CD14-positive monocyte (primary cell): ENCODE data around the gene SLCO2B1. TPM values are rescaled to one million over a fixed set of nuclear protein-coding genes. Genes with fewer than 3 reads are reported as not detected.

Source experiments
- DNase-seq, 3 donors: peaks; one replicate each; pipeline ENCODE4 v3.0.0-alpha.2; 2011 to 2022
- H2AFZ ChIP-seq: 2 replicates; pipeline ENCODE4 v1.6.0; 2012; ENCODE audit warnings: mild to moderate bottlenecking, low read depth, low read length, inconsistent platforms; ENCODE audit not compliant: insufficient read depth, poor library complexity, severe bottlenecking
- H3K27ac ChIP-seq, 2 donors: 1 replicate in 1 of 2; 2 replicates in 1 of 2; pipeline ENCODE4 v1.5.1; 2012 to 2013; ENCODE audit warnings: low read length in 2 of 2, control low read depth in 1 of 2, inconsistent platforms in 1 of 2, low read depth in 1 of 2, mild to moderate bottlenecking in 1 of 2
- H3K27me3 ChIP-seq, 2 donors: one replicate each; pipeline versions ENCODE4 v1.6.0 to v1.6.1; 2011 to 2013; ENCODE audit warnings: low read length in 2 of 2; ENCODE audit not compliant: control insufficient read depth in 2 of 2, insufficient read depth in 2 of 2
- H3K36me3 ChIP-seq, 2 donors: replicated peaks in 1 of 2; 1 replicate in 1 of 2; 2 replicates in 1 of 2; pipeline versions ENCODE4 v1.5.1 to v1.6.1; 2012 to 2013; ENCODE audit warnings: low read length in 2 of 2, control low read depth in 1 of 2, inconsistent platforms in 1 of 2, mild to moderate bottlenecking in 1 of 2; ENCODE audit not compliant: insufficient read depth in 2 of 2, control insufficient read depth in 1 of 2
- H3K4me1 ChIP-seq, 2 donors: 1 replicate in 1 of 2; 2 replicates in 1 of 2; pipeline versions ENCODE4 v1.5.1 to v1.6.1; 2012 to 2013; ENCODE audit warnings: low read length in 2 of 2, control low read depth in 1 of 2, inconsistent platforms in 1 of 2, mild to moderate bottlenecking in 1 of 2, moderate library complexity in 1 of 2; ENCODE audit not compliant: insufficient read depth in 2 of 2, control insufficient read depth in 1 of 2
- H3K4me2 ChIP-seq: replicated peaks from 2 replicates; pipeline ENCODE3; 2012; ENCODE audit warnings: low read length, moderate library complexity, mild to moderate bottlenecking; ENCODE audit not compliant: poor library complexity, severe bottlenecking; ENCODE audit errors: extremely low read depth
- H3K4me3 ChIP-seq, 3 experiments: fragments of 200-600 bp in 1 of 3; sonication (generic) in 1 of 3; replicated peaks in 1 of 3; 1 replicate in 2 of 3; 2 replicates in 1 of 3; pipeline ENCODE4 v1.5.1; 2011 to 2013; ENCODE audit warnings: low read length in 3 of 3, mild to moderate bottlenecking in 3 of 3, control low read depth in 2 of 3, low read depth in 2 of 3, inconsistent platforms in 1 of 3, moderate library complexity in 1 of 3
- H3K79me2 ChIP-seq: 2 replicates; pipeline ENCODE4 v1.6.0; 2012; ENCODE audit warnings: mild to moderate bottlenecking, control low read depth, inconsistent platforms, low read length, moderate library complexity; ENCODE audit not compliant: insufficient read depth
- H3K9ac ChIP-seq: 2 replicates; pipeline ENCODE4 v1.6.0; 2017; ENCODE audit warnings: low read length, mild to moderate bottlenecking; ENCODE audit not compliant: insufficient read depth, poor library complexity, severe bottlenecking
- H3K9me3 ChIP-seq, 2 donors: replicated peaks in 1 of 2; 1 replicate in 1 of 2; 2 replicates in 1 of 2; pipeline versions ENCODE4 v1.5.1 to v1.6.1; 2012 to 2013; ENCODE audit warnings: low read length in 2 of 2, control low read depth in 1 of 2; ENCODE audit not compliant: control insufficient read depth in 1 of 2, insufficient read depth in 1 of 2
- H4K20me1 ChIP-seq: 2 replicates; pipeline ENCODE4 v1.6.0; 2012; ENCODE audit warnings: mild to moderate bottlenecking, low read length, control low read depth, moderate library complexity; ENCODE audit not compliant: insufficient read depth
- H3K27ac Mint-ChIP-seq, 7 donors: one replicate each; pipeline ENCODE4 v1.8.0; 2020; ENCODE audit warnings: mild to moderate bottlenecking in 7 of 7, mixed read lengths in 7 of 7, moderate library complexity in 6 of 7, inconsistent platforms in 2 of 7
- H3K27me3 Mint-ChIP-seq, 3 donors: one replicate each; pipeline ENCODE4 v1.8.0; 2021 to 2022; ENCODE audit warnings: low read depth in 3 of 3, mild to moderate bottlenecking in 3 of 3, mixed read lengths in 3 of 3, moderate library complexity in 3 of 3, inconsistent platforms in 1 of 3
- H3K36me3 Mint-ChIP-seq, 2 donors: one replicate each; pipeline ENCODE4 v1.8.0; 2020; ENCODE audit warnings: mixed read lengths in 2 of 2, inconsistent platforms in 1 of 2, mild to moderate bottlenecking in 1 of 2
- H3K4me1 Mint-ChIP-seq: one replicate; pipeline ENCODE4 v1.8.0; 2020; ENCODE audit warnings: mild to moderate bottlenecking, mixed read lengths
- H3K4me3 Mint-ChIP-seq, 2 donors: one replicate each; pipeline ENCODE4 v1.8.0; 2020; ENCODE audit warnings: mild to moderate bottlenecking in 2 of 2, mixed read lengths in 2 of 2, moderate library complexity in 1 of 2
- H3K9me3 Mint-ChIP-seq, 7 donors: one replicate each; pipeline ENCODE4 v1.8.0; 2020 to 2022; ENCODE audit warnings: mixed read lengths in 7 of 7, mild to moderate bottlenecking in 6 of 7, moderate library complexity in 6 of 7, inconsistent platforms in 2 of 7
- WGBS: methylation state at CpG from one replicate; pipeline ENCODE4 v1.1.5; 2013; ENCODE audit warnings: missing lambda C conversion rate; ENCODE audit not compliant: insufficient coverage; 5-methylcytosine and 5-hydroxymethylcytosine counted together
- intact Hi-C, 2 donors: fragments of 100-400 bp; cut with micrococcal nuclease; formaldehyde crosslinking; loops; one replicate each; pipeline versions ENCODE4 v1.15.0 to v1.15.1; 2023
- polyA plus RNA-seq, 3 donors: library from polyadenylated mRNA; depleted of rRNA in 1 of 3; unstranded in 2 of 3; stranded (reverse) in 1 of 3; fragments of 300-500 nt in 2 of 3; fragments of >200 nt in 1 of 3; fragmentation: Illumina TruSeq in 2 of 3; gene quantifications; 1 replicate in 2 of 3; 2 replicates in 1 of 3; pipeline ENCODE4 v1.2.3, GENCODE V29; 2012 to 2021
- TF ChIP-seq, protein P1 (sequence below): fragments of 200-600 bp; IDR thresholded peaks from one replicate; pipeline ENCODE4 v1.8.0; 2022; ENCODE audit warnings: antibody characterized with exemption, mild to moderate bottlenecking

SLCO2B1 gene
- polyA plus RNA-seq, 3 donors = 0.13 to 0.47 TPM; not detected in 1

DNA sequence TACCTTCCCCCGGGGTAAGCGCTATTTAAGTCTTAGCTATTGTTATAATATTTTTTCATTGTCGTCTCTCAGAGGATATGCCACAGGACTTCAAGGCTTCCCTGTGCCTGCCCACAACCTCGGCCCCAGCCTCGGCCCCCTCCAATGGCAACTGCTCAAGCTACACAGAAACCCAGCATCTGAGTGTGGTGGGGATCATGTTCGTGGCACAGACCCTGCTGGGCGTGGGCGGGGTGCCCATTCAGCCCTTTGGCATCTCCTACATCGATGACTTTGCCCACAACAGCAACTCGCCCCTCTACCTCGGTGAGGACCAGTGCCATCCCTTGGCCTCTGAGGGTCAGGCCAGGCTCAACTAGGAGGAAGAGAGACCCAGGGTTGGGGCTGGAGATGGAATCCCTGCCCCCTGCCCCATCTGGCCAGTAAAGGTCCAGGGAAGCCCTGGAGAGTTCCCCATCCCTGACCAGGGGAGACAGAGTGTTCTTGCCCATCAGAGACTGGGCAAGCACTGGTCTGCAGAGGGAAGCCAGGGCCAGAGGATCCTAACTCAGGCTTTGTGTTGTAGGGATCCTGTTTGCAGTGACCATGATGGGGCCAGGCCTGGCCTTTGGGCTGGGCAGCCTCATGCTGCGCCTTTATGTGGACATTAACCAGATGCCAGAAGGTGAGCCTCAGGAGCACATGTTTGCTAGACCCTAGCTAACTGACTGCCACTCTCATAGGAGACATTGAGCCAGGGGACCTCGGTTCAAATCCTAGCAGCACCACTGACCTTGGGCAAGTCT is 18.4 kb downstream of the SLCO2B1 start:
- Histone ChIP-seq H3K9me3 (no peaks in the 10 kb centered on the region), H3K27me3 (no peaks in the 10 kb centered on the region), H3K36me3 (no peaks in the 10 kb centered on the region), H3K27ac (no peak overlapping the region), H3K4me2 (no peak overlapping the region), H4K20me1 (no peaks in the 10 kb centered on the region), H3K9ac (no peak overlapping the region), H3K4me3 (no peak overlapping the region), H2AFZ (no peak overlapping the region), H3K79me2 (no peaks in the 10 kb centered on the region), H3K4me1 (peaks cover 7 to 13% of the 10 kb centered on the region in 2 donors)
- H3K4me1 Mint-ChIP-seq = peaks cover 11% of the 10 kb centered on the region
- intact Hi-C loops = no loop called here
- H3K9me3 Mint-ChIP-seq = no peaks in the 10 kb centered on the region
- H3K36me3 Mint-ChIP-seq = no peaks in the 10 kb centered on the region
- no peak overlapping the region for H3K27ac Mint-ChIP-seq
- H3K4me3 Mint-ChIP-seq = no peak overlapping the region
- no peak for DNase-seq
- 95% methylated on average over 4 of the region's 13 CpGs for WGBS
- H3K27me3 Mint-ChIP-seq = peaks cover 4 to 8% (median 5%) of the 10 kb centered on the region in 3 donors
- TF ChIP-seq, protein P1, sequence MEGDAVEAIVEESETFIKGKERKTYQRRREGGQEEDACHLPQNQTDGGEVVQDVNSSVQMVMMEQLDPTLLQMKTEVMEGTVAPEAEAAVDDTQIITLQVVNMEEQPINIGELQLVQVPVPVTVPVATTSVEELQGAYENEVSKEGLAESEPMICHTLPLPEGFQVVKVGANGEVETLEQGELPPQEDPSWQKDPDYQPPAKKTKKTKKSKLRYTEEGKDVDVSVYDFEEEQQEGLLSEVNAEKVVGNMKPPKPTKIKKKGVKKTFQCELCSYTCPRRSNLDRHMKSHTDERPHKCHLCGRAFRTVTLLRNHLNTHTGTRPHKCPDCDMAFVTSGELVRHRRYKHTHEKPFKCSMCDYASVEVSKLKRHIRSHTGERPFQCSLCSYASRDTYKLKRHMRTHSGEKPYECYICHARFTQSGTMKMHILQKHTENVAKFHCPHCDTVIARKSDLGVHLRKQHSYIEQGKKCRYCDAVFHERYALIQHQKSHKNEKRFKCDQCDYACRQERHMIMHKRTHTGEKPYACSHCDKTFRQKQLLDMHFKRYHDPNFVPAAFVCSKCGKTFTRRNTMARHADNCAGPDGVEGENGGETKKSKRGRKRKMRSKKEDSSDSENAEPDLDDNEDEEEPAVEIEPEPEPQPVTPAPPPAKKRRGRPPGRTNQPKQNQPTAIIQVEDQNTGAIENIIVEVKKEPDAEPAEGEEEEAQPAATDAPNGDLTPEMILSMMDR = no peak

DNA sequence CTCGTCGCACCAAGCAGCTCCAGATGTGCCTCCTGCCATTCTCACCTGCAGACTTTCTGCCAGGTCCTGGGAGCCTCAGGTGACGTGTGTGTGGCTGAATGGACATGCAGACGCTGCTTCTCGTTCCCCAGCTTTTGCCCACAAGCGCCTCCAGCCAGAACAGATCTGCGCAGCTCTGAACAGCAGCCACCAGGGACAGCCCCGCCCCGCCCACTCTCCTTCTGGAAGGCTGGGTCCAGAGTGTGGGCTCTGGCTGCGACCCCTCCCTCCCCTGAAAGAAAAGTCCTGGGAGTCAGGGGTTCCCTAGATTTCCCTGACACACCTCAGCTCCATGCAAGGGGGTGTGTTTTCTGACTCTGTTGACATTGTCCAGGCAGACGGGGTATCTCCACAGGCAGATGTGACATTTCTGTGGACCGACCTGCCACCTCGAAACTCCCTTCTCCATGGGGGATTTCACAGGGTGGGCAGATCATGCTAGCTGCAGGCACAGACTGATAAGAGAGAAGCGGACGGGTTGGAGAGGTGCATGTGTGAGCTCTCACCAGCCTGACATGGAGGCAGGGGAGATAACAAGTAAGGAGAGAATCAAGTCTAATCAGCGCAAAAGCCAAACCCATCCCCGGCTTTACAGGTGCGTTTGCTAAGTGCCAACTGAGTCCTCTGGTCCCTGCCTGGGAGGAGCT is 19.8 kb downstream of the SLCO2B1 start:
- no peak overlapping the region for H3K9ac ChIP-seq

More for the DNA sequence above, 19.8 kb downstream of the SLCO2B1 start:
- TF ChIP-seq, protein P1 = no peak
- peaks cover 24% of the 10 kb centered on the region for H3K4me1 Mint-ChIP-seq
- H4K20me1 ChIP-seq = no peaks in the 10 kb centered on the region
- H3K36me3 ChIP-seq = no peaks in the 10 kb centered on the region
- H3K9me3 Mint-ChIP-seq = no peaks in the 10 kb centered on the region
- DNase-seq = no peak
- WGBS = 90% methylated on average over 15 of the region's 18 CpGs
- peak overlapping the region in 1 of 2 donors; percentile 31 for H3K4me3 Mint-ChIP-seq
- intact Hi-C loops = no loop called here
- H3K4me2 ChIP-seq = no peak overlapping the region
- peaks cover 0 to 4% of the 10 kb centered on the region in 2 donors for H3K36me3 Mint-ChIP-seq
- no peak overlapping the region for H3K27ac ChIP-seq
- H3K27ac Mint-ChIP-seq = peak overlapping the region in 1 of 7 donors; percentile 37
- H3K27me3 ChIP-seq = no peaks in the 10 kb centered on the region
- H2AFZ ChIP-seq = no peak overlapping the region
- peaks cover 1 to 8% (median 5%) of the 10 kb centered on the region in 3 donors for H3K27me3 Mint-ChIP-seq
- no peaks in the 10 kb centered on the region for H3K79me2 ChIP-seq
- peaks cover 21 to 27% of the 10 kb centered on the region in 2 donors for H3K4me1 ChIP-seq
- no peak overlapping the region for H3K4me3 ChIP-seq
- H3K9me3 ChIP-seq = no peaks in the 10 kb centered on the region
